ENCODE results near the gene CDK9.

DNA sequence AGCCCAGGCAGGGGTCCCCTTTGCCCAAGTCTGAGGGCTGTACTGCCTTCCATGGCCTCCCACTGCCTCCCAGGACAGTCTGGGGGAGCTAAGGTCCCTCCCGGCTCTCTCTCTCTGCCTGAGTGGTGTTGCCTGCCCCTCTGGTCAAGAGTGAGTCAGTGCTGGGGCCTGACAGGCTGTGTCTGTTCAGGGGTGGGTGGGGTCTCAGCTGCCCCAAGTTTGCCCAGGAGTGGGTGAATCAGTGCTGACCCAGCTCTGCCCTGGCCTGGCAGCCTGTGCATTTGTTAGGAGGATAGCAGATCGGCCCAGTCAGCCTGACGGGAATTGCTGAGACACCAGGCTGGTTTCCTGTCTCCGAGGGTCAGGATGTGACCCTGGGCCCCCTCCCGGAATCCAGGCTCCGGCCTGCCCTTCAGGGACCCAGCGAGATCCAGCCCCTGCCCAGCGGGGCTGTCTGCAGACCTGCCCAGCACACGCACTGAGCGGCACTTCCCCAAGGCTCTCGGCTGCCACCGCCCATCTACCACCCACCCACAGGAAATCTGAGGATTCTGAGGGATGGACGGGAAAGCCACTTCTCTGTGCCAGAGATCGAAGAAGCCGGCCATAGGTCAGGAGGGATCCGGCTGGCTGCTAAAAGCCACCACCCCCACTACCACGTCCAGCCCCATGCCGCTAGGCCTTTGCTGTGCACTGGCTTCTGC, 52.7 kb downstream of the CDK9 start:
- TF ChIP-seq, protein P1, sequence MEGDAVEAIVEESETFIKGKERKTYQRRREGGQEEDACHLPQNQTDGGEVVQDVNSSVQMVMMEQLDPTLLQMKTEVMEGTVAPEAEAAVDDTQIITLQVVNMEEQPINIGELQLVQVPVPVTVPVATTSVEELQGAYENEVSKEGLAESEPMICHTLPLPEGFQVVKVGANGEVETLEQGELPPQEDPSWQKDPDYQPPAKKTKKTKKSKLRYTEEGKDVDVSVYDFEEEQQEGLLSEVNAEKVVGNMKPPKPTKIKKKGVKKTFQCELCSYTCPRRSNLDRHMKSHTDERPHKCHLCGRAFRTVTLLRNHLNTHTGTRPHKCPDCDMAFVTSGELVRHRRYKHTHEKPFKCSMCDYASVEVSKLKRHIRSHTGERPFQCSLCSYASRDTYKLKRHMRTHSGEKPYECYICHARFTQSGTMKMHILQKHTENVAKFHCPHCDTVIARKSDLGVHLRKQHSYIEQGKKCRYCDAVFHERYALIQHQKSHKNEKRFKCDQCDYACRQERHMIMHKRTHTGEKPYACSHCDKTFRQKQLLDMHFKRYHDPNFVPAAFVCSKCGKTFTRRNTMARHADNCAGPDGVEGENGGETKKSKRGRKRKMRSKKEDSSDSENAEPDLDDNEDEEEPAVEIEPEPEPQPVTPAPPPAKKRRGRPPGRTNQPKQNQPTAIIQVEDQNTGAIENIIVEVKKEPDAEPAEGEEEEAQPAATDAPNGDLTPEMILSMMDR (IDR thresholded peaks at IDR 0.05) = no peak
- no peak for TF ChIP-seq ZFX (IDR thresholded peaks at IDR 0.05; ENCODE audit: borderline replicate concordance)
